ENCODE measurements around the gene HOXA6. TPM values are rescaled to one million over a fixed set of nuclear protein-coding genes. Genes with fewer than 3 reads are reported as not detected.

Gene HOXA6
- total RNA-seq, 1 donor from 2014 or later: 3.1 TPM

DNA sequence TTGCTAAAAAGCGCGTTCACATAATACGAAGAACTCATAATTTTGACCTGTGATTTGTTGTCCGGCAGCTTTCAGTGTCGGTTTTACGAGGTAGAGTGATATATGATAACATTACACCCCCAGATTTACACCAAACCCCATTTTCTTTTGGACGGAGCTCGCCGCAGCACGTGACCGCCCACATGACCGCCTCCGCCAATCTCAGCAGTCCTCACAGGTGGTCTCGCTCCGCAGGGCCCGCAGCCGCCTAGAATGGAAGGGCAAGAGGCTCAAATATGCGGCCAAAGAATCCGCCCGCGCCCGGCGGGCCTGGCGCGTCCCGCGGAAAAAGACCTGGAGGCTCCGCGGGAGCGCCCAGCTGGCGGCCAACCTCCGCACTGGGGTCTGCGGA is 8.9 kb upstream of the HOXA6 start, which contains the start of gene HOXA7:
TSS of gene HOXA7 (minus strand) at position 168 of the 391 bp plus-strand sequence. CDS start at position 38, 130 bp downstream.
- H3K27me3 ChIP-seq (ENCODE audit: control insufficient read depth in 3 of 3, insufficient read depth in 3 of 3, low read length in 3 of 3): peaks cover 0 to 8% (median 0%) of the 10 kb centered on the region in 3 donors
- H3K36me3 ChIP-seq (ENCODE audit: control insufficient read depth in 3 of 3, insufficient read depth in 3 of 3, low read length in 3 of 3): peaks cover 0 to 2% (median 0%) of the 10 kb centered on the region in 3 donors
- H3K4me1 ChIP-seq (ENCODE audit: control insufficient read depth in 3 of 3, insufficient read depth in 3 of 3, low read length in 3 of 3): peaks cover 27 to 39% (median 39%) of the 10 kb centered on the region in 3 donors
- peak within 1 kb of the TSS; percentile 81 to 93 (median 89) for H3K9ac ChIP-seq (ENCODE audit: low read depth in 1 of 3, low read length in 3 of 3)
- H3K4me3 ChIP-seq (ENCODE audit: low read length in 3 of 3): peak within 1 kb of the TSS; percentile 75 to 89 (median 87)
- no peaks in the 10 kb centered on the region for H3K9me3 ChIP-seq (ENCODE audit: control insufficient read depth in 3 of 3, low read length in 3 of 3)
- peak within 1 kb of the TSS; percentile 88 for H3K27ac ChIP-seq (ENCODE audit: low read depth, low read length)

DNA sequence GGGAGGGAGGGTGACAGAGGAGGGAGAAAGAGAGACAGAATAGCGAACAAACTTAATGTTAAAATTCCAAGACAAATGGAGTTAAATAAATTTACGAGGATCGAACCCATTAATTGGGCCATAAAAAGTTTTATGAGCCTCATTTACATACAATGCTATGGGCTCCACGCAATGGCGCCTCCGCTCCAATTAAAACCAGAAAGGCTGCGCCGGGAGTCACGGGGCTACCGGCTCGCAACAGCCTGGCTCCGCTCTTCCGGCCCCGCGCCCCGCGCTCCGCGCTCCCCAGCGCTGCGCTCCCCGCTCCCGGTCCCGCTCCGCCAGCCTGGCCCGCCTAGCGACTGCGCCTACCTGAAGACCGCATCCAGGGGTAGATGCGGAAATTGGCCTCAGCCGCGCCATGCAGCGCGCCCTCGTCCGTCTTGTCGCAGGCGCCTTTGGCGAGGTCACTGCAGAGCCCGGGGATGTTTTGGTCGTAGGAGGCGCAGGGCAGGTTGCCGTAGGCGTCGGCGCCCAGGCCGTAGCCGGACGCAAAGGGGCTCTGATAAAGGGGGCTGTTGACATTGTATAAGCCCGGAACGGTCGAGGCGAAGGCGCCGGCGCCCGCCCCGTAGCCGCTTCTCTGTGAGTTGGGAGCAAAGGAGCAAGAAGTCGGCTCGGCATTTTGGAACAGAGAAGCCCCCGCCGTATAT is 8.4 kb upstream of the HOXA6 start:
- H3K4me3 ChIP-seq (ENCODE audit: low read length in 3 of 3): peak overlapping the region; percentile 75 to 89 (median 87)
- H3K9ac ChIP-seq (ENCODE audit: low read depth in 1 of 3, low read length in 3 of 3): peak overlapping the region; percentile 81 to 93 (median 89)
- peak overlapping the region; percentile 88 for H3K27ac ChIP-seq (ENCODE audit: low read depth, low read length)
- peaks cover 0 to 8% (median 0%) of the 10 kb centered on the region in 3 donors for H3K27me3 ChIP-seq (ENCODE audit: control insufficient read depth in 3 of 3, insufficient read depth in 3 of 3, low read length in 3 of 3)
- peaks cover 0 to 2% (median 0%) of the 10 kb centered on the region in 3 donors for H3K36me3 ChIP-seq (ENCODE audit: control insufficient read depth in 3 of 3, insufficient read depth in 3 of 3, low read length in 3 of 3)
- no peaks in the 10 kb centered on the region for H3K9me3 ChIP-seq (ENCODE audit: control insufficient read depth in 3 of 3, low read length in 3 of 3)
- peaks cover 27 to 42% (median 41%) of the 10 kb centered on the region in 3 donors for H3K4me1 ChIP-seq (ENCODE audit: control insufficient read depth in 3 of 3, insufficient read depth in 3 of 3, low read length in 3 of 3)

DNA sequence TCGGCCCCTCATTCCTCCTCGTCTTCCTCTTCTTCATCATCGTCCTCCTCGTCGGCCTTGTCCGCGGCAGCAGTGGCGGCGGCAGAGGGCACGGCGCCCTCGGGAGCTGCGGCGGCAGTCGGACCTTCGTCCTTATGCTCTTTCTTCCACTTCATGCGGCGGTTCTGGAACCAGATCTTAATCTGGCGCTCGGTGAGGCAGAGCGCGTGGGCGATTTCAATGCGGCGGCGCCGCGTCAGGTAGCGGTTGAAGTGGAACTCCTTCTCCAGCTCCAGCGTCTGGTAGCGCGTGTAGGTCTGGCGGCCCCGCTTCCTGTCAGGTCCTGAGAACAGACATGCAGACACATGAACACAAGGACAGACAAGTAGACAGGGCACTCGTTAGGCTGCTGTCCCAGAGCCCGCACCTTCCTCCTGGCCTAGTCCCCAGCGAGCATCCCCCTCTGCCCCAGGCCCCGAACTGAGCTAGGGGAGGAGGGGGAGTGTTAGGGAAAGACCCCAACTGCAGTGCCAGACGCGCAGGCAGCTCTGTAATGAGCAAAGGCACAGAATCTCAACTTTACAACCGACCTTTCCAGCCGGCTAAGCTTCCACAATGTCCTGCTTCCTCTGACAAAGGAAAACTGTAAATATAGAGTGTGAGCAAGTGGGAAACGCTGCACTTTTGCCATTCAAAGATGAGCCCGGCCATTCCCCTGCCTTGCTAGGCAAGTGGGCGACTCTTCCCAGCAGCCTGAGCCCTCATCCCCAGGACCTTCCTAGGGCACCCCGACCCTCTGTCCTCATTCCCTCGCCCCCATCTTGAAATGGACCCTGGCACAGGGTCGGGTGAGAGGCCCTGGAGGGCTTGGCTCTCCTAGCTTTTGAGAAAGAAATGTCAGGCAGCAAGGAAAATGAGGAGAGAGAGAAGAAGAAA is 7.6 kb upstream of the HOXA6 start:
- Histone ChIP-seq H3K36me3 (ENCODE audit: control insufficient read depth in 3 of 3, insufficient read depth in 3 of 3, low read length in 3 of 3) (peaks cover 0 to 2% (median 0%) of the 10 kb centered on the region in 3 donors), H3K27ac (ENCODE audit: low read depth, low read length) (peak overlapping the region; percentile 88), H3K4me1 (ENCODE audit: control insufficient read depth in 3 of 3, insufficient read depth in 3 of 3, low read length in 3 of 3) (peaks cover 32 to 44% (median 40%) of the 10 kb centered on the region in 3 donors), H3K27me3 (ENCODE audit: control insufficient read depth in 3 of 3, insufficient read depth in 3 of 3, low read length in 3 of 3) (peaks cover 0 to 8% (median 0%) of the 10 kb centered on the region in 3 donors), H3K9me3 (ENCODE audit: control insufficient read depth in 3 of 3, low read length in 3 of 3) (no peaks in the 10 kb centered on the region), H3K9ac (ENCODE audit: low read depth in 1 of 3, low read length in 3 of 3) (peak overlapping the region; percentile 81 to 93 (median 89)), H3K4me3 (ENCODE audit: low read length in 3 of 3) (peak overlapping the region; percentile 75 to 89 (median 87))

DNA sequence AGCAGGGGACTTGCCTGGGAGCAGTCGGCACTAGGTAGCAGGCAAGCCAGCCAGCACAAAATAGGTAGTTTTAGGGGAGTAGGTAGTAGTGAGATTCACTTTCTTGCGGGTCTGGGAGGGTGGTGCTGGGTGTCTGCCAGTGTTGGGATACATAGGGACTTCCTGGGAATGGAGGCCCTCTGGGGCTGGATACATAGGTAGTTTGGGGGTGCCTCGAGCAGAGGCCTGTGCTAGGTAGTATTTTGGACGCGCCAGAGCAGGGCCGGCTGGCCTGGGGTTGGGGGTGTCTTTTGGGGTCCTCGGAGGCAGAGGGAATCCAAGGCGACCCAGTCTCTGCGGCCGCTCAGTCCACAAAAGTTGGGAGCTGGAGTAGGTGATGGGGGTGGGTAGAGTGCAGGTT is 6.8 kb upstream of the HOXA6 start:
- Histone ChIP-seq H3K36me3 (ENCODE audit: control insufficient read depth in 3 of 3, insufficient read depth in 3 of 3, low read length in 3 of 3) (peaks cover 0 to 2% (median 0%) of the 10 kb centered on the region in 3 donors), H3K4me1 (ENCODE audit: control insufficient read depth in 3 of 3, insufficient read depth in 3 of 3, low read length in 3 of 3) (peaks cover 40 to 46% (median 40%) of the 10 kb centered on the region in 3 donors), H3K27me3 (ENCODE audit: control insufficient read depth in 3 of 3, insufficient read depth in 3 of 3, low read length in 3 of 3) (peaks cover 0 to 8% (median 0%) of the 10 kb centered on the region in 3 donors), H3K27ac (ENCODE audit: low read depth, low read length) (no peak overlapping the region), H3K9ac (ENCODE audit: low read depth in 1 of 3, low read length in 3 of 3) (no peak overlapping the region), H3K9me3 (ENCODE audit: control insufficient read depth in 3 of 3, low read length in 3 of 3) (no peaks in the 10 kb centered on the region), H3K4me3 (ENCODE audit: low read length in 3 of 3) (no peak overlapping the region)

DNA sequence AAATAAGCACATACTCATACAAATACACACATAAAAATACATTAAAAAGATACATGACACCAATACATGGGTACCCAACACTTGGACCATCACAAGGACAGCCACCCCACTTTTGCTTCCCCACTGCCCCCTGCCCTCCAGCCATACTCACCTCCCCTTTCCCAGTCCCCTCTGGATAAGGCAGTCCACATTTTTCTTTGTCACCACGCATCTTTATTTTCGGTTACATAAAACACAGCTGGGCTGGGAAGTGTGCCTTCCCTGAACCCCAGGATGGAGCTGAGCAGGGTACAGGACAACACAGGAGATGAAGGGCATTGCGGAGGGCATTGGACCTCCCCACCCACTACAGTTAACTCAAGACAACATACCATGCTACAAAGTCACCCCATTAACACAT is 6.0 kb upstream of the HOXA6 start:
- H3K27ac ChIP-seq (ENCODE audit: low read depth, low read length): no peak overlapping the region
- H3K9ac ChIP-seq (ENCODE audit: low read depth in 1 of 3, low read length in 3 of 3): no peak overlapping the region
- H3K27me3 ChIP-seq (ENCODE audit: control insufficient read depth in 3 of 3, insufficient read depth in 3 of 3, low read length in 3 of 3): peaks cover 0 to 8% (median 0%) of the 10 kb centered on the region in 3 donors
- H3K36me3 ChIP-seq (ENCODE audit: control insufficient read depth in 3 of 3, insufficient read depth in 3 of 3, low read length in 3 of 3): peaks cover 0 to 2% (median 0%) of the 10 kb centered on the region in 3 donors
- no peak overlapping the region for H3K4me3 ChIP-seq (ENCODE audit: low read length in 3 of 3)
- peaks cover 48 to 55% (median 49%) of the 10 kb centered on the region in 3 donors for H3K4me1 ChIP-seq (ENCODE audit: control insufficient read depth in 3 of 3, insufficient read depth in 3 of 3, low read length in 3 of 3)
- no peaks in the 10 kb centered on the region for H3K9me3 ChIP-seq (ENCODE audit: control insufficient read depth in 3 of 3, low read length in 3 of 3)

DNA sequence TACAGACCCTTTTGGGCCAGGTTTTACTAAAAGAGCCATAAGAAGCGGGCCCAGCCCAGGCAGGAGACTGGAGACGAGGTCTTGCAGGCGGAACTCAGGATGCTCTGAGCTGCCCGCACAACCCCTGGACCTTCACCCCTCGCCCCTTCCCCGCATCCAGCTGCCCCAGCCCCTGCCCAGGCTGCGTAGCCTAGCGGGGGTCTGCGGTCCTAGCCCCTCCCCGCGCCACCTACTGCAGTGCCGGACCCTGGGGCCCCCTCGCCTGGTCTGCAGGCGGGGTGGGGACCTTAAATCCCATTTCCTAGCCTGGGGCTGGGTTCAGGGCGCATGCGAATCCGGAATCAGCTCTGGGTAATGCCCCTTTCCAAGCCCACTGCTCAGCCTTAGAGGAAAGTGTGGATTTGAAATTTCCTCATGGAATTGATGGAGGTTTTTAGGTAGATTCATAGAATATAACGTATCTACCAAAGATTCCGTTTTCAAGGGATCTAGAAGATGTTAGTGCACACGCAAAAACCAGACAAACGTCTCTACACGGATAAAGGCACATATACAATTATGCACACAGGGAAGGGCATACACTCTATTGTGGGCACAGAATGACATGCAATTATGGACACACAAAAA is 5.4 kb upstream of the HOXA6 start:
- H3K9me3 ChIP-seq (ENCODE audit: control insufficient read depth in 3 of 3, low read length in 3 of 3): no peaks in the 10 kb centered on the region
- peak overlapping the region; percentile 78 for H3K27ac ChIP-seq (ENCODE audit: low read depth, low read length)
- H3K36me3 ChIP-seq (ENCODE audit: control insufficient read depth in 3 of 3, insufficient read depth in 3 of 3, low read length in 3 of 3): peaks cover 0 to 2% (median 0%) of the 10 kb centered on the region in 3 donors
- peak overlapping the region; percentile 89 to 98 (median 94) for H3K4me3 ChIP-seq (ENCODE audit: low read length in 3 of 3)
- H3K4me1 ChIP-seq (ENCODE audit: control insufficient read depth in 3 of 3, insufficient read depth in 3 of 3, low read length in 3 of 3): peaks cover 54 to 61% (median 54%) of the 10 kb centered on the region in 3 donors
- H3K27me3 ChIP-seq (ENCODE audit: control insufficient read depth in 3 of 3, insufficient read depth in 3 of 3, low read length in 3 of 3): peaks cover 0 to 8% (median 0%) of the 10 kb centered on the region in 3 donors
- H3K9ac ChIP-seq (ENCODE audit: low read depth in 1 of 3, low read length in 3 of 3): peak overlapping the region; percentile 91 to 96 (median 93)

DNA sequence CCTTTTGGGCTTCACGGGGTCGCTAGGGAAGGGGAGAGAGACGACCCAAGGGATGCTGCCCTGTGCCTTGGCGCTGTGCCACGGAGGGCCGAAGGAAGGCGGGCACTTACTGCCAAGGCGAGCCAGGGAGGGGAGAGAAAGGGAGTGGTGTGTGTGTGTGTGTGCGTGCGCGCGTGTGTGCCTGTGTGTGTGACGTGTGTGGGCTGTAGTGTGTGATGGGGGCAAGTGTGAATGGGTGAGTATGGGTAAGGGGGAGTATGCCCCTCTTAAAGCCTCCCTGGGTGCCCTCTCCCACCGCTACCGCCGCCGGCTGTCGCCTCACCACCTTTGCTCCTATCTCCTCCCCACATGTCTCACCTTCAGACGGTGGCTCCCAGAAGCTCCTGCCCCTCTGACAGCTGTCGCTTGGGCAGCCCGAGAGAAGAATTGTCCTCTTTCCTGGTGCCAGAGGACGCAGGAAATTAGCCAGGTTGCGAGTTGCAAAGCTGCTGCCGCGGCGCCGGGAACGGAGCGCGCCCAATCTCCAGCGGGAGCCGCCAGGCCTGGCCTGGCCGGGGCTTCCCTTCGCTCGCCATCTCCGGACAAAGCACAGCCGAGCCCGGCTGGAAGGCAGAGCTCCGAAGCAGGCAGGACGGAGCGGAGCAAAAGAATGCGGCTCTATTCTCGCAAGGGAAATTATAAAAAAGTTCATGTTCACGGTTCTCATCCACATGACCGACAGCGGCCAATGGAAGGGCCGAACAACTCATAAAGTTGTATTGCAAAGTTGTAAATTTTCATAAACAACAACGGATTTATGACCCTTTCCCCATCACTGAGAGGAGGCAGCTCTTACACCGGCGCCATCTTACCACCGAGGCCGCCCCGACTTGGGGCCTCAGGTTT is 4.6 kb upstream of the HOXA6 start, which contains the start of gene HOXA3:
TSS of gene HOXA3 (minus strand) at position 653 of the 885 bp plus-strand sequence. CDS start 41,943 bp downstream, outside the sequence.
- peaks cover 0 to 2% (median 0%) of the 10 kb centered on the region in 3 donors for H3K36me3 ChIP-seq (ENCODE audit: control insufficient read depth in 3 of 3, insufficient read depth in 3 of 3, low read length in 3 of 3)
- peak within 1 kb of the TSS; percentile 89 to 98 (median 94) for H3K4me3 ChIP-seq (ENCODE audit: low read length in 3 of 3)
- peaks cover 0 to 8% (median 0%) of the 10 kb centered on the region in 3 donors for H3K27me3 ChIP-seq (ENCODE audit: control insufficient read depth in 3 of 3, insufficient read depth in 3 of 3, low read length in 3 of 3)
- no peaks in the 10 kb centered on the region for H3K9me3 ChIP-seq (ENCODE audit: control insufficient read depth in 3 of 3, low read length in 3 of 3)
- H3K4me1 ChIP-seq (ENCODE audit: control insufficient read depth in 3 of 3, insufficient read depth in 3 of 3, low read length in 3 of 3): peaks cover 58 to 66% (median 59%) of the 10 kb centered on the region in 3 donors
- peak within 1 kb of the TSS; percentile 91 to 96 (median 93) for H3K9ac ChIP-seq (ENCODE audit: low read depth in 1 of 3, low read length in 3 of 3)
- peak within 1 kb of the TSS; percentile 78 for H3K27ac ChIP-seq (ENCODE audit: low read depth, low read length)

DNA sequence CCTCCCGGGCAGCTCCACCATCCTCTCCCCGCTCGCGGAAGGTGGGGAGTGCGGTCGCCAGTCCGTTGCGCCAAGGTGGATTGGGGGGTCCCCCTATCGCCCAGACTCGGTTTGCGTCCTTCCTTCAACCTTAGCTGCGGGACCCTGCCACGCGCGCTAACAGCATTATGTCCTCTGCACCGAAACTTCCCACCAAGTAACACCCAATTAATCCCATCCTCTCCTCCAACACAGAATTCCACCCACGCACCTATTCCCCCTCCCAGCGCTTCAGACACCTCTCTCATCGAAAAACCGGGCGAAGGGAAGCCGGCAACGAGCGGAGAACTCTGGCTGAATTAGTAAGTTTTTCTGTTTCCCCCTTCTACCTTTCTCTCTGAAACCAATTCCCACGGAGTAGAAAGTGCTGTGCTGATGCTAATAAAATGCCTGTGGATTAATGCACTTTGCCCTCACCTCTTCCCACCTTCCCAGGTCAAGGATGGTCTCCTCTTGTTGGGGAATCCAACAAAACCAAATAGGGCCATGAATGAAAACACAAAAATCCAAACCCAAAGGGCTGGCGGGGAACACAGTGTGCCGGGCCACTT is 3.9 kb upstream of the HOXA6 start:
- H3K27ac ChIP-seq (ENCODE audit: low read depth, low read length): peak overlapping the region; percentile 78
- H3K27me3 ChIP-seq (ENCODE audit: control insufficient read depth in 3 of 3, insufficient read depth in 3 of 3, low read length in 3 of 3): peaks cover 0 to 8% (median 0%) of the 10 kb centered on the region in 3 donors
- H3K36me3 ChIP-seq (ENCODE audit: control insufficient read depth in 3 of 3, insufficient read depth in 3 of 3, low read length in 3 of 3): peaks cover 0 to 2% (median 0%) of the 10 kb centered on the region in 3 donors
- H3K9ac ChIP-seq (ENCODE audit: low read depth in 1 of 3, low read length in 3 of 3): peak overlapping the region; percentile 91 to 96 (median 93)
- H3K9me3 ChIP-seq (ENCODE audit: control insufficient read depth in 3 of 3, low read length in 3 of 3): no peaks in the 10 kb centered on the region
- H3K4me3 ChIP-seq (ENCODE audit: low read length in 3 of 3): peak overlapping the region; percentile 89 to 98 (median 94)
- peaks cover 62 to 70% (median 63%) of the 10 kb centered on the region in 3 donors for H3K4me1 ChIP-seq (ENCODE audit: control insufficient read depth in 3 of 3, insufficient read depth in 3 of 3, low read length in 3 of 3)
